Right lung (tissue), 10 donors: ENCODE measurements around the gene DHRS1. TPM values are rescaled to one million over a fixed set of nuclear protein-coding genes. Genes with fewer than 3 reads are reported as not detected.

Experiments
- DNase-seq, 2 donors: peaks; one replicate each; pipeline ENCODE4 v3.0.0-alpha.2; 2013
- long read RNA-seq, 8 donors: transcript quantifications; one replicate each; lab custom pipeline, GENCODE V29; 2026
- polyA plus RNA-seq, 5 donors: library from polyadenylated mRNA; unstranded; fragments of 120-200 nt; gene quantifications; one replicate each; pipeline versions ENCODE4 v1.2.1 to v1.2.3, GENCODE V29; 2013; ENCODE audit warnings: inconsistent platforms in 1 of 5, low replicate concordance in 1 of 5; ENCODE audit not compliant: insufficient read length in 5 of 5, insufficient read depth in 1 of 5

DHRS1 gene
- 10 to 100 TPM; 38.8 to 54.7 (median 43.2) TPM for polyA plus RNA-seq
- long read RNA-seq, donor 1, transcript DHRS1-211 (2 exons, 1,181 nt), result minor isoform, 6 of 36 reads
- long read RNA-seq, donor 1, transcript DHRS1-201 (9 exons, 1,480 nt), result minor isoform, 11 of 36 reads
- long read RNA-seq, donor 1, transcript DHRS1-205 (1 exons, 528 nt), result major isoform, 16 of 36 reads
- long read RNA-seq, donor 1, partial matches to known transcripts, result 0 of 36 reads
- long read RNA-seq, donor 1, other reads (novel, unspliced or antisense), result 0 of 36 reads
- long read RNA-seq, donor 2, transcript DHRS1-201 (9 exons, 1,480 nt), result major isoform, 12 of 21 reads
- long read RNA-seq, donor 2, transcript DHRS1-205 (1 exons, 528 nt), result minor isoform, 5 of 21 reads
- long read RNA-seq, donor 2, partial matches to known transcripts, result 0 of 21 reads
- long read RNA-seq, donor 2, other reads (novel, unspliced or antisense), result 0 of 21 reads
- long read RNA-seq, donor 3, transcript DHRS1-211 (2 exons, 1,181 nt), result minor isoform, 6 of 43 reads
- long read RNA-seq, donor 3, transcript DHRS1-201 (9 exons, 1,480 nt), result minor isoform, 10 of 43 reads
- long read RNA-seq, donor 3, transcript DHRS1-205 (1 exons, 528 nt), result major isoform, 15 of 43 reads
- long read RNA-seq, donor 3, partial matches to known transcripts, result 6 of 43 reads
- long read RNA-seq, donor 3, other reads (novel, unspliced or antisense), result 5 of 43 reads
- long read RNA-seq, donor 4, transcript DHRS1-205 (1 exons, 528 nt), result major isoform, 6 of 12 reads
- long read RNA-seq, donor 4, partial matches to known transcripts, result 0 of 12 reads
- long read RNA-seq, donor 4, other reads (novel, unspliced or antisense), result 0 of 12 reads
- long read RNA-seq, donor 5, transcript DHRS1-205 (1 exons, 528 nt), result major isoform, 9 of 69 reads
- long read RNA-seq, donor 5, transcript DHRS1-211 (2 exons, 1,181 nt), result minor isoform, 5 of 69 reads
- long read RNA-seq, donor 5, transcript DHRS1-201 (9 exons, 1,480 nt), result minor isoform, 8 of 69 reads
- long read RNA-seq, donor 5, partial matches to known transcripts, result 7 of 69 reads
- long read RNA-seq, donor 5, other reads (novel, unspliced or antisense), result 37 of 69 reads
- long read RNA-seq, donor 6, transcript DHRS1-205 (1 exons, 528 nt), result minor isoform, 11 of 59 reads
- long read RNA-seq, donor 6, transcript DHRS1-201 (9 exons, 1,480 nt), result major isoform, 14 of 59 reads
- long read RNA-seq, donor 6, partial matches to known transcripts, result 0 of 59 reads
- long read RNA-seq, donor 6, other reads (novel, unspliced or antisense), result 30 of 59 reads
- long read RNA-seq, donor 7, transcript DHRS1-201 (9 exons, 1,480 nt), result major isoform, 7 of 16 reads
- long read RNA-seq, donor 7, partial matches to known transcripts, result 0 of 16 reads
- long read RNA-seq, donor 7, other reads (novel, unspliced or antisense), result 6 of 16 reads
- long read RNA-seq, donor 8, partial matches to known transcripts, result 0 of 4 reads
- long read RNA-seq, donor 8, other reads (novel, unspliced or antisense), result 0 of 4 reads

- peak; percentile 89 for DNase-seq
Observed at GRCh38 chr14:24299255-24300191, at the start of gene DHRS1, which contains the start of gene NOP9. TSS of gene DHRS1 (minus strand) at chr14:24299780. CDS start at chr14:24299106, 674 bp downstream. TSS of gene NOP9 (plus strand) at chr14:24299850. CDS start at chr14:24299955, 105 bp downstream.

GRCh38 chr14:24348186-24348585 lies 48.6 kb upstream of the DHRS1 start:
- no peak for DNase-seq

- no peak for DNase-seq
Observed at GRCh38 chr14:24347134-24347533, 47.6 kb upstream of the DHRS1 start.

DNA sequence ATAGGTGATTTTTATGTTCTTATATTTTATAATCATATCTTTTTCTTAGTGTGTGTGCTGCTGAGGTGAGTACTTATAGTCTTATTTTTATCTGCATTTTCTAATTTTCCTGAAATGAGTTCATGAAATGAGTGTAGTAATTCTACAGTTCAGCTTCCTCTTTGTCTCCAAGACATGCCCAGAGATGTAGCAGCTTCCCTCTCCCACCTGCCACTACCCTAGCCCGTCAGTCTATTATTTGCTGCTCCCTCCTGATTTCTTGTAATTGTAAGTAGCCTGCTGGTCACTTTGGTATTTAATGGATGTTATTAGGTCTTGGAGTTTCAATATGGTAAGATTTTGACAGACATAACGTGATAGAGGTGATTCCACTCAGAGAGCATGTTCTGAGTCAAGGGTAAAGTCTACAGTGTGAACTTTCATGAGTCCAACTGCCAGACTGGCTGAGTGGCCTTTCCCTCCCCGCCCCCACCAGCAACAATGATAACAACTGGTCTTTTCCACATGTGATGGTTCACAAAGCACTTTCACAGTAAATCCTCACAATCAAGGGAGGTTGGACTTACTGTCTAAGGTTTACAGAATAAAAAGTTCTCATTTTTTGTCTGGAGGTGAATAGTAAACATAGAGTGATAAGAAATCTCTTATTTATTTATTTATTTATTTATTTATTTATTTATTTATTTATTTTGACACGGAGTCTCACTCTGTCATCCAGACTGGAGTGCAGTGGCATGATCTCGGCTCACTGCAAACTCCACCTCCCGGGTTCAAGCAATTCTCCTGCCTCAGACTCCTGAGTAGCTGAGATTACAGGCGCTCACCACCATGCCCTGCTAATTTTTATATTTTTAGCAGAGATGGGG lies 44.4 kb upstream of the DHRS1 start:
- no peak for DNase-seq

DNA sequence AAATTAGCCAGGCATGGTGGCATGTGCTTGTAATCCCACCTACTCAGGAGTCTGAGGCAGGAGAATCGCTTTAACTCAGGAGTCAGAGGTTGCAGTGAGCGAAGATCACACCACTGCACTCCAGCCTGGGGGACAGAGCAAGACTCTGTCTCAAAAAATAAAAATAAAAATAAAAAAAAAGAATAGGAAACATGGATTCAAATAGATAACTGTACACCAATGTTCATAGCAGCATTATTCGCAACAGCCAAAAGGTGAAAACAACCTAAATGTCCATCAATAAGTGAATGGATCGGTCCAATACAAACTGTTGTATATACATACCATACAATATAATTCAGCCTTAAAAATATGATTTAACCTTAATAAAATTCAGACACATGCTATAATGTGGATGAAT lies 43.3 kb upstream of the DHRS1 start:
- DNase-seq, result no peak

GRCh38 chr14:24340606-24341005 lies 41.0 kb upstream of the DHRS1 start:
- no peak for DNase-seq

GRCh38 chr14:24339284-24340151 lies 39.9 kb upstream of the DHRS1 start, which contains the start of gene RIPK3:
TSS of gene RIPK3 (minus strand) at chr14:24339991. CDS start at chr14:24339826, 165 bp downstream.
- DNase-seq, result no peak

- no peak for DNase-seq
Observed at GRCh38 chr14:24338843-24339242, 39.3 kb upstream of the DHRS1 start.

- no peak for DNase-seq
Observed at GRCh38 chr14:24337824-24338175, 38.2 kb upstream of the DHRS1 start.

DNA sequence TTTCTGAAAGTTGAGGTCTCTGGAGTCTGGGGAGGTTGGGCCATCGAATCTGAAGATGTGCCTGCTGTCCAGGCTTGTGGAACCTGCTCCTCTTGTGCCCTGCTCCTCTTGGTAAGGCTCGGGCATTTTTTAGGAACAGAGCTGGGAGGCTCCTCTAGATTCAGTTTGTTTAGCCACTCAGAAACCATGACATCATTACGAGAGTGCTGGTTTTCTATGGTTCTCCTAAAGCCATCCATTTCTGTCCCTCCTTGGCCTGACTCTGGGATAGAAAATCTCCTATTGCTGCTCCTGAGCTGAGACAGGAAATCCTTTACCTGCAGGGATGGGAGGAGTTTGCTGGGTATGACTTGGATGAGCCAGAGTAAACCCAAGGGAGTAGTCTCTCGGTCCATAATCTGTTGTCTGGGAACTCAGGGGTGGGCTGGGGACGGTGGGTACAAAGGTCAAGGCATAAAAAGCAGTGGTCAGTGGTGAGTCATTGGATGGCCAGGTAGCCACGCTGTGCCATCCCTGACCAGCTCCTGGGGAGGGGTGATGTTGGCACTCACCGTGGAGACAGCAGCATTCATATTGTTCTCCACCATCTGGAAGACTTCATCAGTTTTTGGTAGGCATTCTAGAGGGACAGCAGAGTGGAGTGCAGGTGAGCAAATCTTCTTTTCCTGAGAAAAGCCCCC lies 37.7 kb upstream of the DHRS1 start:
- DNase-seq, result no peak

- no peak for DNase-seq
Observed at GRCh38 chr14:24335461-24336171, 36.0 kb upstream of the DHRS1 start.

GRCh38 chr14:24334431-24335291 lies 35.1 kb upstream of the DHRS1 start, which contains the start of gene ADCY4:
TSS of gene ADCY4 (minus strand) at chr14:24335071. CDS start at chr14:24334652, 419 bp downstream.
- no peak for DNase-seq

DNA sequence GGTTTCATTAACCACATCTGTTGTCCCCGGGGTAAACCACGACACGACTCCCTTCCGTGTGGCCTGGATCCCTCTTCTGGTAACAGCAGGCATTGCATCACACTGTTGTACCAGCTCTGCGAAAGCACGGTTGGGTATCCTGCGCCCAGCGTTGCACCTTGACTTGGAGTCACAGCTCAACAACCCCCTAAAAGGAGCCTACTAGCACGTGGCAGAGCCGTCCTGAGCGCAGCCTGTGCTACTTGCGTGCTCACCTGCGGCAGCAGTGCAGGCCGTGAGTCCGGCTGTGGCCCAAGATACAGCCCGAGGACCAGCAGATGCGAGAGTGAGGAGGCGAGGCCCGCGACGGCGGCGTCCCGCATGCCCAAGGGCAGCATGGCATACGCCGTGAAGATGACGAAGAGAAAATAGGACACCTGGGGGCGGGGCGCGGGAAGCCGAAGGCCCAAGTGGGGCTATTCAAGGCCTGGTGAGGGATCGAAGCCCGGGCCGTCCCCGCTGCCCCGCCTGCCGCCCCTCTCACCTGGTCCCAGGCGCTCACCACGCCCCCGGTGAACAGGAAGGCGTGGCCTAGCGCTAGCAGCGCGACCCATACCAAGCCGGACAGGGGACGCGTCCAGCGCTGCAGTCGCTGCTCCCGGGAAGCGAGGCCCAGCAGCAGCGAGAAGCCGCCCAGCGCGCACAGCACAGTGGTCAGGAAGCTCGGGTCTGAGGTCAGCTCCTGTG lies 32.9 kb upstream of the DHRS1 start:
- DNase-seq, result peak; percentile 43 to 56

DNA sequence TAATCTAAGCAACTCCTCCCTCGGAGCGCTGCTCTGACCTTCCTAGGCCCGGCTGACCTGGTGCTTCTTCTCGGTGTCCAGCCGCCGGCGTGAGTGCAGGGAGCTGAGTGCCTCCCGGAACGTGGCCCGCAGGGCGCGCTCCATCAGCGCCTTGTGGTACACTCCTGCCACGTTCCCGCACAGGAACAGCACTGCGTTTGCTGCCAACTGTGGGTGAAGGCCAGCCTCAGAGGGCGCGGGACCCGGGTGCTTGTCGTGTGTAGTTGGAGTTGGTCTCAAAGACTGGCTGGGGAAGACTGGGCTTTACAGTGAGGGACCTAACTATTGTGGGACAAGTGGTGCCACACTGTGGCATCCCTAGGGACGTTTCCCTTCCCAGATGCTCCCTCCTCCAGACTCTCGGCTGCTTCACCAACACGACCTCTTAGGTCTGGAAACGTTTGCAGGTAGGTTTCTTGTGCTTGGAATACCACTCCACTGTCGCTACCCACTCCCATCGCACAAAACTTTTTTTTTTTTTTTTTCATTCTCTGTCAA lies 32.2 kb upstream of the DHRS1 start:
- no peak for DNase-seq
